Measurements from ENCODE around the gene REV3L. TPM values are rescaled to one million over a fixed set of nuclear protein-coding genes. Genes with fewer than 3 reads are reported as not detected.

REV3L gene
- polyA plus RNA-seq, 1 donor from 2014 or later: 16.5 TPM

DNA sequence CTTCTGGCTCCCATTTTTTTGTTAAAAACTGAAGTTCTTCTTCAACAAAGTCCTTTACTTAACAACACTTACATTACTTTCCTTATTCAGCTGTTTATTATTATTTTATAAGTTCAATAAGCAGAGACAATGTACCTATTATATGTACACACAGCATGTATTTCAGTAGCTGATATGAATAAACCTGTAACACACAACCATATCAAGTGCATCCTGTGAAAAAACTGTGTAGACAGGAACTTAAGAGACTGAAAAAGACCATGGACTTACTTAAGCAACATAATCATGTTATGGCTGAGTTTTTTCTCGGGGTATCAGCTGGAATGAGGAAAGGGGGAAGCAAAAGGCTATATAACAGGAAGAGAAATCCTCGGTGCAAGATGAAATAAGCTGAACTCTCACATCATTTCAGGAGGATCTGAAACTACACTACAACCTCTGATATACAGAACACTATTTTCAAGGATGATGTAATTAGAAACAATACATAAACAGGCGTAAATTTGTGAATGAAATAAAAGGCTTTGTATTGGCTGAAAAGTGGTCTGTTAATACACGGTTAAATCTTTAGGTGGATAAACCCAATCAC lies 70.9 kb downstream of the REV3L start:
- Mint-ChIP-seq H3K36me3 (no peaks in the 10 kb centered on the region), H3K27me3 (no peaks in the 10 kb centered on the region), H3K4me1 (peaks cover 6 to 22% (median 14%) of the 10 kb centered on the region in 3 donors), H3K4me3 (peak overlapping the region in 1 of 4 donors; percentile 0), H3K27ac (peak overlapping the region in 2 of 3 donors; percentile 10 to 80), H3K9me3 (no peaks in the 10 kb centered on the region)

DNA sequence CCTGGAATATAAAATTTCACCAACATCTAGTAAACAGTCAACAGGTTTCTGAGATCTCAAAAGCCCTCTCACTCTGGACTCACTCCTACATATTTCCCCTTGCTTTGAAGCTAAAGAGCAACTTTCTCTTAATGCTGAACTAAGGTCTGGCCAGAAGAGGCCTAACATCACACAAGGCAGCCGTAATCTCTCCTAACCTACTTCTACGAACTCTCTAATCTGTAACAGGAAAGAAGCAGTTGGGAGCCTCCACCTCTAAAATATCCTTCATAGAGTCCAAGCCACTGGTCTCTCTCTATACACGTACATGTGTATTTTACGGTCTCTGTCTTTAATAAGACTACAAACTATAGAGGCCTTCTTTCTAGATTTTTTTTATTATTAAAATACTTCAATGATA lies 72.0 kb downstream of the REV3L start:
- no peaks in the 10 kb centered on the region for H3K36me3 Mint-ChIP-seq
- peak overlapping the region in 1 of 3 donors; percentile 81 for H3K27ac Mint-ChIP-seq
- H3K4me3 Mint-ChIP-seq: no peak overlapping the region
- peaks cover 10 to 27% (median 19%) of the 10 kb centered on the region in 3 donors for H3K4me1 Mint-ChIP-seq
- no peaks in the 10 kb centered on the region for H3K9me3 Mint-ChIP-seq
- no peaks in the 10 kb centered on the region for H3K27me3 Mint-ChIP-seq

DNA sequence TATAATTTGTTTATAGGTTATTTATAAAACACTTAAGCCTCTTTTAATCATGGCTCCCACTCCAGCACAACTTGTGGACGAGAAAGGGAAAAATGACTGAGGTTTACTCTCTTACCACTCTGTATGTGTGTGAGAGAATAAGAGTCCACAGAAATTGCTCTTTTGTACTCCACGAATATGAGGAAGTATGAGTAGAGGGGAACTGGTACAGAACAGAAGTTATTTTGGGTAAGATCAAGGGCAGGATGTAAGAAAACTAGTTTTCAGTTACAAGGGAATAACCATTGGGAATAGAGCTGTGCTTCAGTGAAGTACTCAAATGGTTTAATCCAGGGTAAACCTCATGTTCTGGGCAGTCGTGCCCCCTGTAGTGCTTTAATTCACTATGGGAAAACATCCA lies 72.6 kb downstream of the REV3L start:
- Mint-ChIP-seq H3K36me3 (no peaks in the 10 kb centered on the region), H3K4me1 (peaks cover 12 to 30% (median 21%) of the 10 kb centered on the region in 3 donors), H3K4me3 (no peak overlapping the region), H3K27ac (no peak overlapping the region), H3K9me3 (no peaks in the 10 kb centered on the region), H3K27me3 (no peaks in the 10 kb centered on the region)

DNA sequence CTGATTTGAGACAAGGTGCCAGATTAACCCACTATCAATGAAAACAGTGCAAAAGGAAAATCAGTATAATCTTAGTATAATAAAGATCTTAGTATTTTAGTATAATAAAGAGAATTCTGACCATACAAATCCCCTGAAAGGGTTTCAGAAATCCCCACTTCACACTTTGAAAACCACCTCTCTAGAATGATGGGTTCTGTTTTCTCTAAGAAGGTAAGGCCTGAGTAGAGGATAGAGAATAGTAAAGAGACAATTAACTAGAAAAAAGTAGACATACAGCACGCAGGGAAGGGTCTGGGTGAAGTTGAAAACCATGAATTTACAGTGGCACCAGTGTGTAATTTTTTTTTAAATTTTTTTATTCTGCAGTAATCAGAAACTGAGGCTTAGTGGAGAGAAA lies 73.6 kb downstream of the REV3L start:
- Mint-ChIP-seq H3K9me3 (no peaks in the 10 kb centered on the region), H3K36me3 (no peaks in the 10 kb centered on the region), H3K27me3 (no peaks in the 10 kb centered on the region), H3K4me3 (no peak overlapping the region), H3K27ac (peak overlapping the region in 1 of 3 donors; percentile 35), H3K4me1 (peaks cover 12 to 30% (median 21%) of the 10 kb centered on the region in 3 donors)

GRCh38 chr6:111407686-111408085 lies 75.3 kb downstream of the REV3L start:
- Mint-ChIP-seq H3K36me3 (peaks cover 12% of the 10 kb centered on the region), H3K27me3 (no peaks in the 10 kb centered on the region), H3K4me1 (peaks cover 12 to 32% (median 21%) of the 10 kb centered on the region in 3 donors), H3K27ac (peak overlapping the region in 1 of 3 donors; percentile 90), H3K4me3 (peak overlapping the region in 1 of 4 donors; percentile 47), H3K9me3 (no peaks in the 10 kb centered on the region)

GRCh38 chr6:111406200-111406721 lies 76.8 kb downstream of the REV3L start:
- Mint-ChIP-seq H3K27me3 (no peaks in the 10 kb centered on the region), H3K9me3 (no peaks in the 10 kb centered on the region), H3K36me3 (peaks cover 15% of the 10 kb centered on the region), H3K4me3 (peak overlapping the region in 3 of 4 donors; percentile 0 to 38 (median 6)), H3K27ac (peak overlapping the region; percentile 54 to 95 (median 90)), H3K4me1 (peaks cover 12 to 25% (median 17%) of the 10 kb centered on the region in 3 donors)

DNA sequence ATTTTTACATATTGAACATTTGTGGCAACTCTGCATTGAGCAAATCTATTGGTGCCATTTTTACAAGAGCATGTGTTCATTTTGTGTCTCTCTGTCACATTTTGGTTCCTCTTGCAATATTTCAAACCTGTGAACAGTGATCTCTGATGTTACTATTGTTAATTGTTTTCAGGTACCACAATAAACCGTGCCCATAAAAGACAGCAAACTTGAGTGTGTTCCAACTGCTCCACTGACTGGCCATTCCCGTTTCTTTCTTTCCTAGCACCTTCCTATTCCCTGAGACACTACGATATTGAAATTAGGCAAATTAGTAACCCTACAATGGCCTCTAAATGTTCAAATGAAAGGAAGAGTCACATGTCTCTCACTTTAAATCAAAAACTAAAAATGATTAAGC lies 79.6 kb downstream of the REV3L start:
- peaks cover 19% of the 10 kb centered on the region for H3K36me3 Mint-ChIP-seq
- no peaks in the 10 kb centered on the region for H3K27me3 Mint-ChIP-seq
- H3K9me3 Mint-ChIP-seq: no peaks in the 10 kb centered on the region
- H3K27ac Mint-ChIP-seq: peak overlapping the region in 2 of 3 donors; percentile 77 to 86
- H3K4me1 Mint-ChIP-seq: peaks cover 8 to 11% (median 10%) of the 10 kb centered on the region in 3 donors
- no peak overlapping the region for H3K4me3 Mint-ChIP-seq

DNA sequence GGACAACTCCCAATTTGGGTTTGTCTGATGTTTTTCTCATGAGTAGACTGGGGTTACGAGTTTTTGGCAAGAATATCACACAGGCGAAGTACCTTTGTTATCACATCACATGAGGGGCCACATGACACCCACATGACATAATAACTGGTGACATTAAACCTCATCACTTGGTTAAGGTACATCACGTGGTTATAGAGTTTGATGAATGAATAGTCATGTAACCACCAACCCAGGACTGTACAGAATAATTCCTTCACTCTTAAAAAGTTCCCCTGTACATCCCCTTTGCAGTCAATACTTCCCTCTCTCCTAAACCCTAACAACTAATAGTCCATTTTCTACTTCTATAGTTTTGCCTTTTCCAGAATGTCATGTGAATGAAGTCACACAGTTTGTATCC lies 83.4 kb downstream of the REV3L start:
- Mint-ChIP-seq H3K36me3 (peaks cover 24% of the 10 kb centered on the region), H3K4me1 (peaks cover 4 to 23% (median 10%) of the 10 kb centered on the region in 3 donors), H3K4me3 (no peak overlapping the region), H3K27me3 (no peaks in the 10 kb centered on the region), H3K27ac (no peak overlapping the region), H3K9me3 (no peaks in the 10 kb centered on the region)

DNA sequence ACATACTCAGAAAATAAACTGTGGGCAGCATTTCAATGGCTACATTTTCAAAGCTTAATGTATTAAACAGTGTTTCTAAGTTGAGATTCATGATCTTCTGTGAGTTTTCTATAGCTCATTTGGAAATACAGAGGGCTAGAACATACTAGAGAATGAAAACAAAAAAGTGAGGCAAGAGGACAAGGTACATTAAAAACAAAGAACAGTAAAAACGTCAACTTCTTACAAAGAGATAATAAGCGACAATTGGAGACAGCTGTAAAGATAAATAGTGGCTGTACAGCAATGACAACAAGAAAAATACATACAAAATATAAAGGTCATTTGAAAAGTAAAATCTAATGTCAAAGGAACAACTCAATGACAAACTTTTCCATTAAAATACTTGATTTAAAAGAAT lies 94.3 kb downstream of the REV3L start:
- Mint-ChIP-seq H3K36me3 (peaks cover 20% of the 10 kb centered on the region), H3K27me3 (no peaks in the 10 kb centered on the region), H3K4me1 (peaks cover 0 to 5% (median under 1%) of the 10 kb centered on the region in 3 donors), H3K27ac (no peak overlapping the region), H3K4me3 (no peak overlapping the region), H3K9me3 (no peaks in the 10 kb centered on the region)

DNA sequence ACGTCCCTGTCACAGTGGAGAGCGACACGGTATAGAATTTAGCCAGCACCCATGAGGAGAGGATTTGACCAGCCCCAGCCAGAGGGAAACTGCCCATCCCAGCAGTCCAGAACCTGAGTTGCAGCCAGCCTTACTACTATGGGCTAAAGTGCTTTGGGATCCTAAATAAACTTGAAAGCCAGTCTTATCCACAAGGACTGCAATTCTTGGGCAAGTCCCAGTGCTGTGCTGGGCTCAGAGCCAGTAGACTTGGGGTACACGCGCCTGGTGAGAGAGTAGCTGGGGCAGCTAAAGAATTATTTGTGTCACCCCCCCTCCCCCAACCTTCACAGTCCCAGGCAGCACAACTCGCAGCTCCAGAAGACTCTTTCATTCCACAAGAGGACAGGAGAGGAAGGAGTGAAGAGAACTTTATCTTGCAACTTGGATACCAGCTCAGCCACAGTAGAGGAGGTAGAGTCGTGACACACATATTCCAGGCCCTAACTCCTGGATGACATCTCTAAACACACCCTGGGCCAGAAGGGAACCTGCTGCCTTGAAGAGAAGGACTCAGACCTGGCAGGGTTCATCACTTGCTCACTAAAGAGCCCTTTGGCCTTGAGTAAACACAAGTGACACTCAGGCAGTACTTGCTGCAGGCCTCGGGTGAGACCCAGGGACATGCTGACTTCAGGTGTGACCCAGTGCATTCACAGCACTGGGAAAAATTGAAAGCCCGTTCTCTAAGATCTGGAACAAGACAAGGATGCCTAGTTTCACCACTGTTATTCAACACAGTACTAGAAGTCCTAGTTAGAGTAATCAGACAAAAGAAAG lies 100.3 kb downstream of the REV3L start:
- Mint-ChIP-seq H3K4me1 (peaks cover 0 to 1% (median 0%) of the 10 kb centered on the region in 3 donors), H3K36me3 (peaks cover 25% of the 10 kb centered on the region), H3K27me3 (no peaks in the 10 kb centered on the region), H3K4me3 (no peak overlapping the region), H3K27ac (no peak overlapping the region), H3K9me3 (no peaks in the 10 kb centered on the region)

DNA sequence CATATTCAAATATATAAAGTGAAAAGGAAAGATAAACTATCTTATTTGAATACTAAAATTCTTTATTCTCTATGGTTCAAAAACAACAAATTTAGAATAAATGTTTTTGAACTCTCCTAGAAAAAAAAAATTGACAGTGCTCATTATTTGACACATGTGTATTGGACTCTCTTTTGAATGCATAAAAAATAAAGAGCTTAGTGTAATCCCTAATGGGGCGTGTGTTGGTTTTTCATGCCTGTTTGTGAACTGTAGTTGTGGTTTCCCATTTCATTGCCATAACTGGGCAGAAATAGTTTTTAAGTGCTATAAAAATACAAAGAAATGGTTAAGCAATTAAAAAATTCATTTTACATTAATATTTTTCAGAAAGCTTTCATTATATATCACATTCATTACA lies 101.3 kb downstream of the REV3L start:
- Mint-ChIP-seq H3K4me1 (peaks cover 0 to 1% (median 0%) of the 10 kb centered on the region in 3 donors), H3K36me3 (peaks cover 21% of the 10 kb centered on the region), H3K9me3 (no peaks in the 10 kb centered on the region), H3K27me3 (no peaks in the 10 kb centered on the region), H3K4me3 (no peak overlapping the region), H3K27ac (no peak overlapping the region)

DNA sequence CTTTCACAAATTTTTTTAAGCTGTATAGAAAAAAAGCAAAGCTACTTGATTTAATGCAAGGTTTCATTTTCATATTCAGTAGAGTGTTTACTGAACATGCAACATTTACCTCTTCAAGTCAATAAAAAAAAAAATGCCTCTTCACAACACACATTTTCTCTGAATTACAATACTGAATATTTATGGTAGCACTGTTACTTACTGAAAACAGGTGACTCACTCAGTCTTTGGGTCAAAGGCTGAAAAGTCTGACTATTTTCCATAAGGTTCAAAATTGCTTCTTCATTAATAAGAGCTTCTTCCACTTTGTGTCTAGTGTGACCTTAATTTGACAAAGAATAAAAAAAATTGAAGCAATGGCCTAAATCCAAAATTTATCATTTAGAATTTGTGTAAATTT lies 101.9 kb downstream of the REV3L start:
- Mint-ChIP-seq H3K36me3 (peaks cover 19% of the 10 kb centered on the region), H3K4me1 (peaks cover 0 to 1% (median 0%) of the 10 kb centered on the region in 3 donors), H3K27ac (no peak overlapping the region), H3K27me3 (no peaks in the 10 kb centered on the region), H3K4me3 (no peak overlapping the region), H3K9me3 (no peaks in the 10 kb centered on the region)

DNA sequence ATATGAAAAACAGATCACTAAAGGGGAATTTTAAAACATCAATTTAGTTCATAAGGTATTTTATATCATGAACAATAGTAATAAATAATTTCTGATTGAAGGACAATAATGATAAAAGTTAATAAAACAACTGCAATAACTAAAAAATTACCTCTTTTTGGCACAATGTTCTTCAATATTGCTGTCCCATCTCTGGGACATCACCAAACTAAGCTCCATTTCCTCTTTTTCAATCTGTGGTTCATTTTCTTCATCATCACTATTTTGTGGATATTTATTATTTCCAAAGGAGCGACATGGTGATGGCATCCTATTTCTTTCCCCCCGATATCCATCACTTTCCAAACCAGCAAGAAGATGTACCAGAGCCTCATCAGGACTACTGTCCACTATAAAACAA lies 103.2 kb downstream of the REV3L start:
- Mint-ChIP-seq H3K36me3 (peaks cover 21% of the 10 kb centered on the region), H3K9me3 (no peaks in the 10 kb centered on the region), H3K4me3 (no peak overlapping the region), H3K4me1 (peaks cover 0 to 1% (median 0%) of the 10 kb centered on the region in 3 donors), H3K27ac (no peak overlapping the region), H3K27me3 (no peaks in the 10 kb centered on the region)

DNA sequence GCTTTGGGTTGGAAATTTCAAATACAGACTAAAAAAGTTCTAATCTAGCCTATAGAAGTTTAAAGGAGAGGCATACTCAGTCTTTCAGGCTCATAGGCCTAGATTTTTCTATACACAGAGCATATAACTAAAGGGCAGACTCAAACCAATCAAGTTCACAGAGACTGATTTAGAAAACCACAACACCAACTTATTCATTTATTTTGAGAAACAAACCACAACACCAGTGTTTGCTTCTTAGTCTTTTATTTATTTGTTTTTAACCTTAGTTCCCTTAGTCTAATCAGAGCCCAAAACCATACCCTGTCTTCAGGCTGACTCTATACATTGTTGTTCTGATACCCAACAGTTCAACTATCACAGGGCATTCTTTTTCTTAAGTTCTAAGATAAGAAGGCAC lies 103.7 kb downstream of the REV3L start:
- Mint-ChIP-seq H3K9me3 (no peaks in the 10 kb centered on the region), H3K36me3 (peaks cover 23% of the 10 kb centered on the region), H3K4me1 (peaks cover 0 to 1% (median 0%) of the 10 kb centered on the region in 3 donors), H3K27me3 (no peaks in the 10 kb centered on the region), H3K4me3 (no peak overlapping the region), H3K27ac (no peak overlapping the region)

- Mint-ChIP-seq H3K4me3 (no peak overlapping the region), H3K27me3 (no peaks in the 10 kb centered on the region), H3K36me3 (peaks cover 28% of the 10 kb centered on the region), H3K4me1 (peaks cover 0 to 1% (median 0%) of the 10 kb centered on the region in 3 donors), H3K27ac (peak overlapping the region in 1 of 3 donors; percentile 35), H3K9me3 (no peaks in the 10 kb centered on the region)
These were observed 105.4 kb downstream of the REV3L start for GRCh38 chr6:111377558-111378120.
